HG03066 (cell line): Measurements from ENCODE around the gene PMPCA.
"Not testable (repeated sequence)": the region's sequence is repeated elsewhere in the genome, so short reads cannot be mapped to it uniquely, and the experiment has no call there.

Source experiments
- ATAC-seq: cut with Tn5 transposase; IDR thresholded peaks from one replicate; pipeline ENCODE4 v1.9.1; 2021; ENCODE audit warnings: low read depth; ENCODE audit not compliant: unreplicated experiment

The PMPCA gene

GRCh38 chr9:136407911-136408310 is 2.5 kb upstream of the PMPCA start:
- no peak for ATAC-seq

- peak; percentile 28 for ATAC-seq
Measured at GRCh38 chr9:136409557-136410455, 652 bp upstream of the PMPCA start.

- no peak for ATAC-seq
Measured at GRCh38 chr9:136411378-136411777, 920 bp downstream of the PMPCA start.

- ATAC-seq, result no peak
Measured at GRCh38 chr9:136412962-136413361, 2.5 kb downstream of the PMPCA start.

GRCh38 chr9:136416427-136416826 is 6.0 kb downstream of the PMPCA start:
- ATAC-seq, result no peak

- no peak for ATAC-seq
Measured at GRCh38 chr9:136416914-136417313, 6.5 kb downstream of the PMPCA start.

- ATAC-seq, result no peak
Measured at GRCh38 chr9:136418182-136419091, 8.0 kb downstream of the PMPCA start.

GRCh38 chr9:136419092-136419420 is 8.6 kb downstream of the PMPCA start:
- ATAC-seq, result no peak

GRCh38 chr9:136421791-136422190 is 11.3 kb downstream of the PMPCA start:
- ATAC-seq, result no peak

- ATAC-seq, result no peak
Measured at GRCh38 chr9:136422876-136423275, 12.4 kb downstream of the PMPCA start.

GRCh38 chr9:136423432-136424146 is 13.1 kb downstream of the PMPCA start:
- ATAC-seq, result no peak

- ATAC-seq, result no peak
Measured at GRCh38 chr9:136424750-136425362, 14.4 kb downstream of the PMPCA start.

GRCh38 chr9:136425367-136425766 is 14.9 kb downstream of the PMPCA start:
- ATAC-seq, result not testable (repeated sequence)

- no peak for ATAC-seq
Measured at GRCh38 chr9:136426787-136427186, 16.3 kb downstream of the PMPCA start.

GRCh38 chr9:136429075-136429628 is 18.7 kb downstream of the PMPCA start:
- ATAC-seq, result no peak

- ATAC-seq, result no peak
Measured at GRCh38 chr9:136429683-136430491, 19.4 kb downstream of the PMPCA start.

GRCh38 chr9:136430588-136431234 is 20.3 kb downstream of the PMPCA start:
- ATAC-seq, result no peak

- ATAC-seq, result no peak
Measured at GRCh38 chr9:136431782-136432350, 21.4 kb downstream of the PMPCA start.
